Gastroesophageal sphincter (tissue), 4 donors: ENCODE data around the gene HELB. TPM values are rescaled to one million over a fixed set of nuclear protein-coding genes. Genes with fewer than 3 reads are reported as not detected.

Experiments used
- ATAC-seq: fragments of 150-250 bp; one replicate; pipeline ENCODE4 v1.9.1; 2016; ENCODE audit warnings: mild to moderate bottlenecking, moderate library complexity
- H3K27ac ChIP-seq, 4 donors: fragments of 200-600 bp; sonication (generic) in 3 of 4; 1 replicate in 3 of 4; 2 replicates in 1 of 4; pipeline ENCODE4 v1.5.1; 2016 to 2019
- H3K27me3 ChIP-seq: fragments of 200-600 bp; sonication (generic); one replicate; pipeline ENCODE4 v1.5.1; 2019
- H3K36me3 ChIP-seq, 2 donors: fragments of 200-600 bp; sonication (generic); one replicate each; pipeline ENCODE4 v1.5.1; 2019; ENCODE audit warnings: control low read depth in 1 of 2
- H3K4me1 ChIP-seq, 3 donors: fragments of 200-600 bp; sonication (generic); 1 replicate in 2 of 3; 2 replicates in 1 of 3; pipeline ENCODE4 v1.5.1; 2016 to 2019; ENCODE audit warnings: control low read depth in 2 of 3
- H3K4me3 ChIP-seq, 2 donors: fragments of 200-600 bp; sonication (generic); one replicate each; pipeline ENCODE4 v1.5.1; 2019; ENCODE audit warnings: mild to moderate bottlenecking in 1 of 2, moderate library complexity in 1 of 2
- H3K9me3 ChIP-seq, 3 donors: fragments of 200-600 bp; sonication (generic); one replicate each; pipeline ENCODE4 v1.5.1; 2017 to 2019; ENCODE audit warnings: control low read depth in 2 of 3
- EP300 ChIP-seq: sonication (generic); formaldehyde crosslinking; IDR thresholded peaks from one replicate; pipeline ENCODE4 v1.6.1; 2017; ENCODE audit warnings: antibody characterized with exemption, mild to moderate bottlenecking
- POLR2A ChIP-seq, 2 donors: fragments of 450-650 bp; IDR thresholded peaks; one replicate each; pipeline ENCODE4 v1.6.1; 2017; ENCODE audit warnings: antibody characterized with exemption in 2 of 2, mild to moderate bottlenecking in 2 of 2, moderate library complexity in 1 of 2
- POLR2AphosphoS5 ChIP-seq: sonication (generic); formaldehyde crosslinking; IDR thresholded peaks from one replicate; pipeline ENCODE4 v1.6.1; 2017; ENCODE audit warnings: antibody characterized with exemption
- WGBS, 2 donors: methylation state at CpG; one replicate each; pipeline ENCODE4 v1.1.5; 2018; ENCODE audit warnings: low coverage in 1 of 2; 5-methylcytosine and 5-hydroxymethylcytosine counted together
- total RNA-seq, 4 donors: library from RNA; depleted of rRNA; stranded (reverse); fragments of >200 nt; gene quantifications; one replicate each; pipeline ENCODE4 v1.1.0, GENCODE V29; 2016
- TF ChIP-seq, protein P1 (sequence below), 4 experiments: fragments of 200-600 bp in 2 of 4; fragments of 450-650 bp in 2 of 4; sonication (generic) in 1 of 4; IDR thresholded peaks; one replicate each; pipeline ENCODE4 v1.5.1; 2017 to 2019; ENCODE audit warnings: antibody characterized with exemption in 4 of 4, mild to moderate bottlenecking in 2 of 4, moderate library complexity in 2 of 4

HELB gene
- 1 to 10 TPM in 3 of 4 donors, under 1 TPM in 1; 0.78 to 3.0 (median 1.5) TPM for total RNA-seq

DNA sequence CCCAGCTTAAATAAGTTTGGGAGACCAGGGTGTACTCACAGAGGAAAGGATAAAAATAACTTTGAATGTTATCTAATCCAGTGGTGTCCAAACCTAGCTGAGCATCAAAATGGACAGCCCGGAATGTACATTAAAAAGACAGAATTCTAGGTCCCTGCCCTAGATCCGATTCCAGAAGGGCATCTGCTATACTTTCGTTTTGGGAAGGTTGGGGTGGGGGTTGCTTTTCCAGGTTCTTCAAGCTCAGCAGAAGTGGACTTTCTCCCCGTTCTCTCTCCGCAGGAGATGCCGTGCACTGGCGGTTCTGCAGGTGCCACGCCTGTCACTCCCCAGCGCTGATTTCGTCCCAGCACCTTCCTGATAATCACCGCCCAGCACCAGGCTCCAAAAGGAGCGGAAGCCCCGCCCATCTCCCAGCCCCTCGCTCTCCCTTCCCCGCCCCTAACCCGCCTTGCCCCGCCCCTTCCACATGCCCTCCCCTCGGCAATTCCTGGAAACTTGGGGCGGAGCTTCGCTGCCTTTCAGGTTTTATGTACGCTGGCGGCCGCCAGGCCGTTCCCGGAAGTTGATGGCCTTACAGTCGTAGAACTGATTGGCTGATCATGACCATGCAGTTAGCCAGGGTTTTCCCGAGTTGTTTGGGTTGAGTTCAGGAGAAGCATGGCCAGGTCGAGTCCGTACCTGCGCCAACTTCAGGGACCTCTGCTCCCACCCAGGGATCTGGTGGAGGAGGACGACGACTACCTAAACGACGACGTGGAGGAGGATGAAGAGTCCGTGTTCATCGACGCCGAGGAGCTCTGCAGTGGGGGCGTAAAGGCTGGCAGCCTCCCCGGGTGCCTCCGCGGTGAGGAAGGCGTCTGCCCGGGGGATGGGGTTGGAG, at the start of gene HELB:
TSS of gene HELB (plus strand) at position 550 of the 883 bp plus-strand sequence. CDS start at position 661, 111 bp downstream.
- peak; percentile 95 for ATAC-seq
- Histone ChIP-seq H3K36me3 (no peaks in the 10 kb centered on the region), H3K27me3 (no peaks in the 10 kb centered on the region), H3K4me1 (peaks cover 0 to 30% (median 6%) of the 10 kb centered on the region in 3 donors), H3K27ac (peak within 1 kb of the TSS in 3 of 4 donors; percentile 79 to 87 (median 81)), H3K4me3 (peak within 1 kb of the TSS; percentile 44 to 67), H3K9me3 (no peaks in the 10 kb centered on the region)
- 0 to 2% methylated on average over 3 to 9 of the region's 45 CpGs for WGBS, 2 donors
- TF ChIP-seq, protein P1, sequence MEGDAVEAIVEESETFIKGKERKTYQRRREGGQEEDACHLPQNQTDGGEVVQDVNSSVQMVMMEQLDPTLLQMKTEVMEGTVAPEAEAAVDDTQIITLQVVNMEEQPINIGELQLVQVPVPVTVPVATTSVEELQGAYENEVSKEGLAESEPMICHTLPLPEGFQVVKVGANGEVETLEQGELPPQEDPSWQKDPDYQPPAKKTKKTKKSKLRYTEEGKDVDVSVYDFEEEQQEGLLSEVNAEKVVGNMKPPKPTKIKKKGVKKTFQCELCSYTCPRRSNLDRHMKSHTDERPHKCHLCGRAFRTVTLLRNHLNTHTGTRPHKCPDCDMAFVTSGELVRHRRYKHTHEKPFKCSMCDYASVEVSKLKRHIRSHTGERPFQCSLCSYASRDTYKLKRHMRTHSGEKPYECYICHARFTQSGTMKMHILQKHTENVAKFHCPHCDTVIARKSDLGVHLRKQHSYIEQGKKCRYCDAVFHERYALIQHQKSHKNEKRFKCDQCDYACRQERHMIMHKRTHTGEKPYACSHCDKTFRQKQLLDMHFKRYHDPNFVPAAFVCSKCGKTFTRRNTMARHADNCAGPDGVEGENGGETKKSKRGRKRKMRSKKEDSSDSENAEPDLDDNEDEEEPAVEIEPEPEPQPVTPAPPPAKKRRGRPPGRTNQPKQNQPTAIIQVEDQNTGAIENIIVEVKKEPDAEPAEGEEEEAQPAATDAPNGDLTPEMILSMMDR (IDR thresholded peaks at IDR 0.05): no peak
- TF ChIP-seq POLR2AphosphoS5 (peak; percentile 90), EP300 (no peak), POLR2A (IDR thresholded peaks at IDR 0.05) (no peak)

DNA sequence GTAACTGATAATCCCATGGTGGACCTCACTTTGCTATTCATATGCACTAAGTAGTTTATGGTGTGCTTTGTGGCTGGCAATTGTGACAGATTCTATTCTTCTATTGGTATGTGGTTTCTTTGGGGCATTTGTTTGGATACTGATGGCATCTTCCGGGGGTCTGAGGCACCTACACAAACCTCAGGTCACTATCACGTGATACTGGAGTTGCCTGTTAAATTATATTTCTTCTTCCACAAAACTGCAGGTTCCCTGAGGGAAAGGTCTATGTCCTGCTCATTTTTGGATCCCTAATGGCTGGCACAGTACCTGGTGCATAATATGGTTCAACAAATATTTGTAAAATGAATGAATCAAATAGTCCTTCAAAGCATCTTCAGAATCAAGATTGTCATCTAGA, 49.5 kb upstream of the HELB start:
- ATAC-seq: no peak
- no peak overlapping the region for H3K4me3 ChIP-seq
- 56% methylated on average over 2 of the region's 2 CpGs; no CpG with 5 or more reads in 1 of the 2 donors for WGBS, 2 donors
- H3K9me3 ChIP-seq: no peaks in the 10 kb centered on the region
- TF ChIP-seq, protein P1 (IDR thresholded peaks at IDR 0.05): no peak
- TF ChIP-seq POLR2AphosphoS5: no peak
- TF ChIP-seq POLR2A (IDR thresholded peaks at IDR 0.05): no peak
- TF ChIP-seq EP300: no peak
- H3K36me3 ChIP-seq: peaks cover 0 to 19% of the 10 kb centered on the region in 2 donors
- H3K27ac ChIP-seq: no peak overlapping the region
- H3K27me3 ChIP-seq: no peaks in the 10 kb centered on the region
- no peaks in the 10 kb centered on the region for H3K4me1 ChIP-seq

DNA sequence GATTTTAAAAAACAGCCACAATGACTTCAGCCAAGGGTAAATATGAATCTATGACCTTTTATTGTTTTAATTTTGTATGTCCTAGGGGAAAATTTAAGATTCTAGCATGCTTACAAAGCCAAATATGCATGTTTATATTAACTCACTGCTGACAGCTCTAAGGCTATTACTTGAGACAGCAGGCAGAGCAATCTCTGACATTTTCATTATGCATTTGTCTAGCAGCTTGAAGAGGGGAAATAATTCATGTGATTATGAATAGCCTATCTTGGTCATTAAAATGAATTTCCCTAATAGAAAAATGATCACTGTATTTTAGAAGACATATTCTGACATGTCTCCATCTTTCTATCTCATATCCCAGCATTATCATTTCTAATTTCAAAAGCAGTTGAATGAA, 46.6 kb upstream of the HELB start:
- Histone ChIP-seq H3K27ac (no peak overlapping the region), H3K36me3 (no peaks in the 10 kb centered on the region), H3K4me1 (no peaks in the 10 kb centered on the region), H3K27me3 (no peaks in the 10 kb centered on the region), H3K4me3 (no peak overlapping the region), H3K9me3 (no peaks in the 10 kb centered on the region)
- no peak for TF ChIP-seq POLR2AphosphoS5
- TF ChIP-seq, protein P1 (IDR thresholded peaks at IDR 0.05): no peak
- no peak for TF ChIP-seq EP300
- no peak for TF ChIP-seq POLR2A (IDR thresholded peaks at IDR 0.05)
- ATAC-seq: no peak

DNA sequence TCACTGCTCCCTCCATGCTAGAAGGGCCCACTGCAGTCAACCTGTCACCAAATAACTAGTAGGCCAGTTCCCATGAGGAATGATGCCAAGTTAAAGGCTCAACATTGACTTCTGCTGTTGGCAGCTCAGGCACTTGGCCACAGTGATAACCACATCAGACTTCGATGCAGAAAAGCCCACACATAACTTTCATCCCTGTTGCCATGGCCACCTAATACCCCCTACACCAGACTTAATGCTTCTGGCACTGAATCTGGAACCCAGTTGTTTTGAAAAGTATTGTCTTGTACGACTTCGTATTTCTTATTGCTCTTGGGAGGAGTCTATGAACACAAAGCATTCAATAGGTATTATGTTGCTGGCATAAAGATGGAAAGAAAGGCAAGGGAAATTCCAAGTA, 44.3 kb upstream of the HELB start:
- Histone ChIP-seq H3K4me3 (no peak overlapping the region), H3K27ac (no peak overlapping the region), H3K36me3 (no peaks in the 10 kb centered on the region), H3K9me3 (no peaks in the 10 kb centered on the region), H3K4me1 (no peaks in the 10 kb centered on the region), H3K27me3 (no peaks in the 10 kb centered on the region)
- TF ChIP-seq POLR2AphosphoS5: no peak
- no peak for TF ChIP-seq POLR2A (IDR thresholded peaks at IDR 0.05)
- TF ChIP-seq, protein P1 (IDR thresholded peaks at IDR 0.05): no peak
- no peak for TF ChIP-seq EP300
- WGBS, 2 donors: 59 to 63% methylated on average over 3 of the region's 3 CpGs
- ATAC-seq: no peak

DNA sequence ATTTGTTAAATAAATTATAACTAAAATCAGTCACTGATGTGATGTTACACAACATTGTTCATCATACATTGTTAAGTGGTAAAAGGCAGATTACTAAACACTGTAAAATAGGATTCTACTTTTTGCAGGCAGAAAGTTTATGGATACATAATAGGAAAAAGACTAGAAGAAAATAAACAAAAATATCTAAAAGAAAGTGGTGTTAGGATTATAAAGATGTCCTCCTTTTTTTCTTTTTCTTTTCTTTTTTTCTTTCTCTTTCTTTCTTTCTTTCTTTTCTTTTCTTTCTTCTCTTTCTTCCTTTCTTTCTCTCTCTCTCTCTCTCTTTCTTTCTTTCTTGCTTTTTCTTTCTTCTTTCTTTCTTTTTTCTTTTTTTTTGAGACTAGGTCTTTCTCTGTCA, 39.6 kb upstream of the HELB start:
- no peaks in the 10 kb centered on the region for H3K4me1 ChIP-seq
- no peaks in the 10 kb centered on the region for H3K27me3 ChIP-seq
- no peak for ATAC-seq
- H3K9me3 ChIP-seq: no peaks in the 10 kb centered on the region
- H3K27ac ChIP-seq: no peak overlapping the region
- H3K4me3 ChIP-seq: no peak overlapping the region
- H3K36me3 ChIP-seq: no peaks in the 10 kb centered on the region
- TF ChIP-seq, protein P1 (IDR thresholded peaks at IDR 0.05): no peak
- no peak for TF ChIP-seq POLR2AphosphoS5
- no peak for TF ChIP-seq POLR2A (IDR thresholded peaks at IDR 0.05)
- no peak for TF ChIP-seq EP300
